ENCODE results near the gene KCNG2. TPM values are rescaled to one million over a fixed set of nuclear protein-coding genes. Genes with fewer than 3 reads are reported as not detected.
"Not testable (repeated sequence)": the region's sequence is repeated elsewhere in the genome, so short reads cannot be mapped to it uniquely, and the experiment has no call there.

KCNG2 gene
- total RNA-seq, 1 donor from 2014 or later: not detected

GRCh38 chr18:79870301-79871025 lies 72.7 kb downstream of the KCNG2 start:
- peak; percentile 59 for DNase-seq

GRCh38 chr18:79871026-79871390 lies 73.3 kb downstream of the KCNG2 start:
- DNase-seq: no peak

GRCh38 chr18:79871481-79872091 lies 73.8 kb downstream of the KCNG2 start:
- peak; percentile 46 for DNase-seq

GRCh38 chr18:79872527-79873444 lies 75.0 kb downstream of the KCNG2 start:
- DNase-seq: no peak

GRCh38 chr18:79873449-79874110 lies 75.8 kb downstream of the KCNG2 start:
- DNase-seq: no peak

- no peak for DNase-seq
These were observed 77.1 kb downstream of the KCNG2 start for GRCh38 chr18:79874553-79875530.

DNA sequence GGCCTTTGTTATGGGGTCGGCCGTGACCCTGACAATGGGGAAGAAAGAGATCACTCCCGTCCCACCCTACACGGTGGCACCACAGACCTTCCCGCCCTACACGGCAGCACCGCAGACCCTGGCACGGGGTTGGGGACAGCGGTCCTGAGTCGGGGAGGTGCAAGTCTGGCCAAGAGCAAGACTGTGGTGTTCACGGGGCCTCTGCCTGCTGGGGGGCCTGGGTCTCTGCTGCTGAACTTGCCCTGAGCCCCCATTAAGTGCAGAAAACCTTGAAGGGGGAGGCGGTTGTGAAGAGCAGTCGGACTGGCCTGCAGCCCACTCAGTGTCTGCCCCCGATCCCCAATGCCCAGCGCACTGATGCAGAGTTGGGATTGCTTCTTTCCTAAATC lies 77.8 kb downstream of the KCNG2 start:
- DNase-seq: no peak

GRCh38 chr18:79875931-79876461 lies 78.3 kb downstream of the KCNG2 start:
- no peak for DNase-seq

- no peak for DNase-seq
These were observed 78.8 kb downstream of the KCNG2 start for GRCh38 chr18:79876497-79876896.

DNA sequence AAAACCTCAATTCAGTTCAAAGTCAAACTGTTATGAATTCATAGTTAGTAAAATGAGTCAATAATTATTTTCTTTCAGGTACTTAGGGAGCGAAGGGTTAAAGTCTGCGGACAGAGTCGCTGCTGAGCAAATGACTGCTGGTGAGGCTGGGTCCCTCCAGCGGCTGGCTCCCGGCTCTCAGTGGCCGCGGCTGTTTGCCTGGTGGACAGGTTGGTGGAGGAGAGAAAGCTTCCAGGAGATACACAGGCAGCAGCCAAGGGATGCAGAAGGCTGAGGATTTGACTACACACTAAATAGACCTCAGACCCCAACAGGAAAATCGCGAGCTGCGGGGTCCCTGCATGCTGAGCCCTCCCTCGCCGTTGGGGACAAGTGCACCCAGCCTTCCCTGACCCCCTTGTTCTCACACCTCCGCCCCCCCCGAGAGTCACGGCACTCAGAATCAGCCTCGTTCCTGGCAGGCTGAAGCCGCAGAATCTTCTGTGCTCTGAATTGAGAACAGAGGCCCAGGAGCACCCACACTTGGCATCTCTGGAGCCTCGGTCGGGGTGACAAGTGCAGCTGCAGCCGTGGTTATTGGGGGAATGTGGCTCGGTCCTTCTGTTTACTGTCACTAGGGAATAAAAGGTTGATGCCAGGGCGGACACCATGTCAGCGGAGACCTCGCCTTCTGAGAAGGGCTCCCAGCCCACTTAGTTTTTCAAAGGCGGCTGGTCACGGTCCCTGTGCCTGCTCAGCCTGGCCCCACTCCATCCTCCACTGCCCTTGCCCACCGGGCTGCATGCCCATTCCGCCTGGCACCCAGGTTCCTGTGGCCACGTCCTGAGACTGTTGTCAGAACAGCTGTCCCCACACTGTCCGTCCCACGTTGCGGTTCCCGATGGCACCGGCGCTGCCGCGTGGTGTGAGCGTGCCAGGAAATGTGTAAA lies 79.7 kb downstream of the KCNG2 start:
- DNase-seq: no peak

DNA sequence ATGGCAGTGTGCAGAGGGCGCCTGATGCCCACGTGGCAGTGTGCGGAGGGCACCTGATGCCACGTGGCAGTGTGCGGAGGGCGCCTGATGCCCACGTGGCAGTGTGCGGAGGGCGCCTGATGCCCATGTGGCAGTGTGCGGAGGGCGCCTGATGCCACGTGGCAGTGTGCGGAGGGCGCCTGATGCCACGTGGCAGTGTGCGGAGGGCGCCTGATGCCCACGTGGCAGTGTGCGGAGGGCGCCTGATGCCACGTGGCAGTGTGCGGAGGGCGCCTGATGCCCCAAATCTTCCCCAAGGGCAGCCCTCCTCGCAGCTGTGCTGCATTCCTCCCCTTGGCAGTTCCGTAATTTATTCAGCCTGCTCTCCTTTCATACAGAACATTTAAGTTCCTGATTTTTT lies 80.5 kb downstream of the KCNG2 start:
- DNase-seq: not testable (repeated sequence)

GRCh38 chr18:79878741-79879378 lies 81.1 kb downstream of the KCNG2 start:
- DNase-seq: no peak

DNA sequence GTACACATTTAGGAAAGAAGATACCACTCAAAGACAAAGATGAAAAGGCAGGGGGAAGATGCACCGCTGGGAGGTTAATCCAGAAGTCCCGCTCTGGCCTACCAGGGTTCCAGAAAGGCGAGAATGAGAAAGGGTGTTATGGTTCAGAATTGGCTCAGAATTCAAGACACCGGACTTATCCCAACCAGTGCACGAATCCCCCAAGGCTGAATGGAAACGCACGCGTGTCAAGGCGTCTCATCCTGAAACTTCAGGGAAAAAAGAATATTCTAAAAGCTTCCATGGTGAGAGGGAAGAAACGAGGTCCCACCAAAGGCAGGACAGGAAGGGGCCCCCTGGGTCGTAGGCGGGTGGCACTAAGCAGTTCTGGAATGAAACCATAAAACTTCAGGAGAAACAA lies 81.8 kb downstream of the KCNG2 start:
- DNase-seq: no peak

DNA sequence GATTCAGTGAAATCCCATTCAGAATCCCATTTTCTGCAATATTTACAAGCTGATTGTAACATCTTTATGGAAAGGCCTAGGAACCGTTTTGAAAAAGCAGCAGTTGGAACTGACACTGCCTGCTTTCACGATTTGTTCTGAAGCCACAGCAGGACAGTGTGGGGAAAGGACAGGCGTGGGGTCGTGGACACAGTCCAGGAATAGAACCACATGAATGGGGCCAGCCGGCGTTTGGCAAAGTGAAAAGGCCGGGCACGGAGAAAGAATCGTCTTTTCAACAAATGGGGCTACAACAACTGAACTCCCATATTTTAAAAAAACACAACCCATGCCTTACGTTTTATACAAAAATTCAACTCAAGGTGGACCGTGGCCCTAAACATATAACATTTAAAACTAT lies 84.0 kb downstream of the KCNG2 start:
- DNase-seq: no peak

DNA sequence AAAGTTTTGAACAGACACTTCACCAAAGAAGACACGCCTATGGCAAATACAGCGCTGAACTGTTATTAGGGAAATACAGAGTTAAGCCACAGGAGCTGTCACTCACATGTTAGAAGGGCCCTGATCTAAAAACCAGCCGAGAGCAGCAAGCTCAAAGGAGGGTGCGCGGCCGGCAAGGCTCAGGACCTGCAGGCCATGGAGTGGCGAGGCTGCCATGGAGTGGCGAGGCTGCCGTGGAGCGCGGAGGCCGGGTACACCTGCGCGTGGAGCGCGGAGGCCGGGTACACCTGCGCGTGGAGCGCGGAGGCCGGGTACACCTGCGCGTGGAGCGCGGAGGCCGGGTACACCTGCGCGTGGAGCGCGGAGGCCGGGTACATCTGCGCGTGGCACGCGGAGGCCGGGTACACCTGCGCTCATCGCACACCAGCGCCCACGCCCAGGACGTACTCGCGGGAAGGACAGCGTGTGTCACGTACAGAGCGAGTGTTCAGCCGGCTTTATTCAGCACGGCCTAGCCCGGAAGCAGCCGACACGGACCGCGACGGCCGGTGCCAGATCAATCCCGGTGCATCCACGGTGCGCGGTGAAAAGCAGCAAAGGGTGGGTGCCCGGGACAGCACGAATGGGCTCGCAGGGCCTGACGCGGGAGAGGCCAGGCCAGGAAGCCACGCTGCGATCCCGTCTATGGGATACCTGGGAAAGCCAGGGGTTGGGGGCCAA lies 84.9 kb downstream of the KCNG2 start:
- no peak for DNase-seq

- no peak for DNase-seq
These were observed 85.9 kb downstream of the KCNG2 start for GRCh38 chr18:79883461-79884293.

- no peak for DNase-seq
These were observed 86.7 kb downstream of the KCNG2 start for GRCh38 chr18:79884294-79884962.
